Activated CD4-positive, alpha-beta memory T cell treated with anti-CD3 and anti-CD28 coated beads, Interleukin-2, amount 10 ng/mL, durations not matched to agents 7 days and 5 days (primary cell): ENCODE measurements around the gene C1QTNF6. TPM values are rescaled to one million over a fixed set of nuclear protein-coding genes. Genes with fewer than 3 reads are reported as not detected.

Experiments
- CTCF ChIA-PET: fragments of 350-600 bp; sonication (Branson Sonifier 250); formaldehyde crosslinking; loops from one replicate; lab custom pipeline; 2021; ENCODE audit warnings: antibody characterized with exemption, inconsistent platforms; lab: Charles Lee
- POLR2A ChIA-PET: fragments of 350-600 bp; sonication (Branson Sonifier 250); formaldehyde crosslinking; loops from one replicate; lab custom pipeline; 2021; ENCODE audit warnings: antibody characterized with exemption; lab: Charles Lee
- DNase-seq: peaks from one replicate; pipeline ENCODE4 v3.0.0-alpha.2; 2020
- H3K27ac Mint-ChIP-seq: one replicate; pipeline ENCODE4 v1.8.0; 2021; ENCODE audit warnings: mild to moderate bottlenecking, mixed read lengths
- H3K27me3 Mint-ChIP-seq: one replicate; pipeline ENCODE4 v1.8.0; 2021; ENCODE audit warnings: mixed read lengths
- H3K36me3 Mint-ChIP-seq: one replicate; pipeline ENCODE4 v1.8.0; 2021; ENCODE audit warnings: low read depth, mixed read lengths
- H3K4me1 Mint-ChIP-seq: one replicate; pipeline ENCODE4 v1.8.0; 2021; ENCODE audit warnings: mixed read lengths
- H3K4me3 Mint-ChIP-seq: one replicate; pipeline ENCODE4 v1.8.0; 2021; ENCODE audit warnings: mild to moderate bottlenecking, mixed read lengths
- H3K9me3 Mint-ChIP-seq: one replicate; pipeline ENCODE4 v1.8.0; 2021; ENCODE audit warnings: mixed read lengths
- total RNA-seq, 2 experiments: library from RNA; stranded (reverse); gene quantifications; one replicate each; pipeline ENCODE4 v1.2.3, GENCODE V29; 2021

C1QTNF6 gene
- total RNA-seq, 2 experiments from 2014 or later: 10.2 to 10.3 TPM

DNA sequence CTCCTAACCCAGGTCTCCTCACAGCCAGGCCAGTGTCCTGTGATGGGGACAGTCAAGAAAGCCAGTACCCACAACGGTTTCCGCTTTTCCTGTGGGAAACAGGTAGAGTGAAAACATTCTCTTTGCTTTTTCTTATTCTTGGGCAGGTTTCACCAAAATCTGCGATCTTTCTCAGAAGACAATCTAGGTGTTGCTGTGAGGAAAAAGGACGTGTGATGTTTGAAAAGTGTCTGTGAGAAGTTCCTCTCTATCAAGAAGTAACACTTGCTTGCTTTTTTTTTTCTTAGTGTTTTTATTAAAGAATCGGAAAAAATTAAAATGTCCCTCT is 29.1 kb downstream of the C1QTNF6 start:
- Mint-ChIP-seq H3K27me3 (no peaks in the 10 kb centered on the region), H3K4me3 (no peak overlapping the region), H3K36me3 (peaks cover 20% of the 10 kb centered on the region), H3K27ac (peak overlapping the region; percentile 54), H3K4me1 (peaks cover 86% of the 10 kb centered on the region), H3K9me3 (peaks cover 8% of the 10 kb centered on the region)
- ChIA-PET POLR2A (no interaction called here), CTCF (no interaction called here)
- DNase-seq: no peak

GRCh38 chr22:37157516-37158285 is 30.3 kb downstream of the C1QTNF6 start:
- Mint-ChIP-seq H3K4me3 (no peak overlapping the region), H3K27ac (no peak overlapping the region), H3K9me3 (peaks cover 8% of the 10 kb centered on the region), H3K4me1 (peaks cover 77% of the 10 kb centered on the region), H3K36me3 (peaks cover 20% of the 10 kb centered on the region), H3K27me3 (no peaks in the 10 kb centered on the region)
- DNase-seq: no peak
- POLR2A ChIA-PET: interaction anchor here (1.0 to 1.8 kb wide), 4 partner anchors 9 to 35 kb away, joined by 3 to 8 read pairs (median 6); no protein-coding TSS in a partner anchor
- CTCF ChIA-PET: interaction anchor here (1.0 to 1.4 kb wide), 2 partner anchors 35 to 41 kb away, joined by 3 to 5 read pairs; no protein-coding TSS in a partner anchor

- POLR2A ChIA-PET: interaction anchor here (1.0 to 1.8 kb wide), 4 partner anchors 10 to 34 kb away, joined by 3 to 8 read pairs (median 6); no protein-coding TSS in a partner anchor
- H3K4me1 Mint-ChIP-seq: peaks cover 68% of the 10 kb centered on the region
- peaks cover 20% of the 10 kb centered on the region for H3K36me3 Mint-ChIP-seq
- no peaks in the 10 kb centered on the region for H3K27me3 Mint-ChIP-seq
- H3K9me3 Mint-ChIP-seq: peaks cover 8% of the 10 kb centered on the region
- no peak for DNase-seq
- CTCF ChIA-PET: interaction anchor here (0.9 to 1.4 kb wide), 3 partner anchors 9 to 42 kb away, joined by 3 to 5 read pairs (median 4); no protein-coding TSS in a partner anchor
- no peak overlapping the region for H3K27ac Mint-ChIP-seq
- H3K4me3 Mint-ChIP-seq: no peak overlapping the region
These were observed 31.2 kb downstream of the C1QTNF6 start for GRCh38 chr22:37156686-37157435.

GRCh38 chr22:37155971-37156370 is 32.1 kb downstream of the C1QTNF6 start:
- H3K36me3 Mint-ChIP-seq: peaks cover 22% of the 10 kb centered on the region
- H3K27ac Mint-ChIP-seq: peak overlapping the region; percentile 9
- H3K27me3 Mint-ChIP-seq: no peaks in the 10 kb centered on the region
- no peak for DNase-seq
- H3K9me3 Mint-ChIP-seq: peaks cover 9% of the 10 kb centered on the region
- peaks cover 65% of the 10 kb centered on the region for H3K4me1 Mint-ChIP-seq
- CTCF ChIA-PET: interaction anchor here (0.9 kb wide), 1 partner anchor 8 kb away, joined by 4 read pairs; no protein-coding TSS in a partner anchor
- H3K4me3 Mint-ChIP-seq: no peak overlapping the region
- POLR2A ChIA-PET: interaction anchor here (1.0 to 1.8 kb wide), 3 partner anchors 9 to 33 kb away, joined by 3 to 8 read pairs (median 7); no protein-coding TSS in a partner anchor

DNA sequence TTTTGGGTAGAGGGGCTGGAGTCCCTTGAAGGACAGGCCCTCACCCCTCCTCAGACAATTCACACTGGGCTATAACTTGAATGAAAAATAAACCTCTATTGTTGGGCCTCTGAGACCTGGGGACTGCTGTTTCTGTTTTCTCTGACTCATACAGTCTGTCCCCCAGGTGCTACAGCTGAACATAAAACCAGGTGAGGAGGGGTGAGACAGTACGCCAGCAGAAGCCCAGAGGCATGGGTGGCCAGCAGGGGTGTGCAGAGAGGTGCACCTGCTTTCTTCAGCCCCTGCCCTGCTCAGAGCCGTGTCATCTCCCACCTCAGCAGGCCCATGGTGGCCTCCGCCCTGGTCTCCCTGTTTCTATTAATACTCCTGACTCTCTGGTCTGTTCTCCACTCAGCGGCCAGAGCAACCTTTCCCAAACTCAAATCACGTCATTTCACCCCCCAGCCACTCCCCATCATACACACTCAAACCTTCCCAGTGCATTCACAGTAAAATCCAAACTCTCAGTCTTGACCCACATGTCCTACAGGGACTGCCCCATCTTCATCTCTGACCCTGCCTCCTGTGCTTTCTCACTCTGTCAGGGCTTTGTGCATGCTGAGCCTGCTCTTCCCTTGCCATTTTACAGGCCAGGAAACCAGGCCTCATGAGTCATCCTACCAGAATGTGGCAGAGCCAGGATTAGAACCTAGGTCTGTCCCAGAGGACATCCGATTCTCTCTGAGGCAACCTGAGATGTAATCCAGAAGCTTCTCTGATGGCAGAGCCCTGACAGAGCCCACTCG is 32.9 kb downstream of the C1QTNF6 start:
- H3K27me3 Mint-ChIP-seq: no peaks in the 10 kb centered on the region
- no peak overlapping the region for H3K4me3 Mint-ChIP-seq
- POLR2A ChIA-PET: no interaction called here
- peaks cover 13% of the 10 kb centered on the region for H3K9me3 Mint-ChIP-seq
- H3K27ac Mint-ChIP-seq: no peak overlapping the region
- H3K36me3 Mint-ChIP-seq: peaks cover 21% of the 10 kb centered on the region
- no peak for DNase-seq
- CTCF ChIA-PET: no interaction called here
- peaks cover 67% of the 10 kb centered on the region for H3K4me1 Mint-ChIP-seq

GRCh38 chr22:37153901-37154300 is 34.1 kb downstream of the C1QTNF6 start:
- CTCF ChIA-PET: no interaction called here
- no peak for DNase-seq
- Mint-ChIP-seq H3K4me1 (peaks cover 59% of the 10 kb centered on the region), H3K27ac (no peak overlapping the region), H3K27me3 (no peaks in the 10 kb centered on the region), H3K36me3 (peaks cover 31% of the 10 kb centered on the region), H3K9me3 (peaks cover 13% of the 10 kb centered on the region), H3K4me3 (no peak overlapping the region)
- POLR2A ChIA-PET: interaction anchor here (9.5 to 25.9 kb wide), 2 partner anchors 10 to 25 kb away, joined by 287 to 502 read pairs; no protein-coding TSS in a partner anchor

GRCh38 chr22:37151401-37151800 is 36.6 kb downstream of the C1QTNF6 start:
- CTCF ChIA-PET: interaction anchor here (1.8 to 7.4 kb wide), 4 partner anchors 13 to 71 kb away, joined by 3 to 113 read pairs (median 14); no protein-coding TSS in a partner anchor
- Mint-ChIP-seq H3K27ac (no peak overlapping the region), H3K9me3 (peaks cover 13% of the 10 kb centered on the region), H3K36me3 (peaks cover 56% of the 10 kb centered on the region), H3K27me3 (no peaks in the 10 kb centered on the region), H3K4me3 (no peak overlapping the region), H3K4me1 (peaks cover 55% of the 10 kb centered on the region)
- POLR2A ChIA-PET: interaction anchor here (4.7 to 25.9 kb wide), 3 partner anchors 13 to 71 kb away, joined by 98 to 502 read pairs (median 287); no protein-coding TSS in a partner anchor
- no peak for DNase-seq

- H3K27ac Mint-ChIP-seq: peak overlapping the region; percentile 47
- DNase-seq: no peak
- H3K9me3 Mint-ChIP-seq: peaks cover 13% of the 10 kb centered on the region
- no peaks in the 10 kb centered on the region for H3K27me3 Mint-ChIP-seq
- H3K36me3 Mint-ChIP-seq: peaks cover 58% of the 10 kb centered on the region
- ChIA-PET CTCF (interaction anchor here (0.9 to 7.4 kb wide), 8 partner anchors 13 to 173 kb away, joined by 3 to 113 read pairs (median 8); no protein-coding TSS in a partner anchor), POLR2A (interaction anchor here (3.3 to 25.9 kb wide), 7 partner anchors 14 to 93 kb away, joined by 11 to 502 read pairs (median 61); partner anchors contain the start of gene RAC2)
- peaks cover 55% of the 10 kb centered on the region for H3K4me1 Mint-ChIP-seq
- no peak overlapping the region for H3K4me3 Mint-ChIP-seq
These were observed 37.3 kb downstream of the C1QTNF6 start for GRCh38 chr22:37150701-37151100.

GRCh38 chr22:37148742-37149665 is 39.0 kb downstream of the C1QTNF6 start:
- no peaks in the 10 kb centered on the region for H3K27me3 Mint-ChIP-seq
- POLR2A ChIA-PET: interaction anchor here (0.6 to 25.9 kb wide), 29 partner anchors 9 to 680 kb away, joined by 3 to 502 read pairs (median 4); partner anchors contain the start of genes NCF4 and RAC2
- H3K36me3 Mint-ChIP-seq: peaks cover 69% of the 10 kb centered on the region
- CTCF ChIA-PET: interaction anchor here (0.6 to 8.6 kb wide), 19 partner anchors 7 to 932 kb away, joined by 3 to 113 read pairs (median 4); no protein-coding TSS in a partner anchor
- peaks cover 9% of the 10 kb centered on the region for H3K9me3 Mint-ChIP-seq
- H3K4me1 Mint-ChIP-seq: peaks cover 59% of the 10 kb centered on the region
- DNase-seq: no peak
- H3K27ac Mint-ChIP-seq: peak overlapping the region; percentile 89
- H3K4me3 Mint-ChIP-seq: peak overlapping the region; percentile 98

GRCh38 chr22:37148031-37148651 is 39.9 kb downstream of the C1QTNF6 start:
- Mint-ChIP-seq H3K36me3 (peaks cover 77% of the 10 kb centered on the region), H3K9me3 (peaks cover 9% of the 10 kb centered on the region), H3K27ac (peak overlapping the region; percentile 89), H3K4me3 (peak overlapping the region; percentile 98), H3K4me1 (peaks cover 65% of the 10 kb centered on the region), H3K27me3 (no peaks in the 10 kb centered on the region)
- DNase-seq: peak; percentile 54
- ChIA-PET POLR2A (interaction anchor here (0.9 to 25.9 kb wide), 13 partner anchors 16 to 96 kb away, joined by 3 to 502 read pairs (median 12); partner anchors contain the start of gene RAC2), CTCF (interaction anchor here (0.9 to 8.6 kb wide), 14 partner anchors 8 to 291 kb away, joined by 3 to 113 read pairs (median 4); no protein-coding TSS in a partner anchor)
